PC-3 (cell line): ENCODE results near the gene SVOPL. TPM values are rescaled to one million over a fixed set of nuclear protein-coding genes. Genes with fewer than 3 reads are reported as not detected.

ENCODE experiments used
- ATAC-seq: fragments of 200-7000 bp; cut with Tn5 transposase; 2 replicates; pipeline ENCODE4 v1.9.1; 2020; ENCODE audit warnings: mild to moderate bottlenecking, moderate library complexity
- BruUV-seq: library from RNA; stranded (reverse); fragments of 400-500 nt; replicated peaks from 2 replicates; lab custom pipeline; 2021; lab: Mats Ljungman, UMichigan
- CTCF ChIA-PET: fragments of 300-600 bp; sonication (Branson Sonifier 250); formaldehyde crosslinking; loops from one replicate; lab custom pipeline; 2022; ENCODE audit warnings: antibody characterized with exemption; lab: Charles Lee
- POLR2A ChIA-PET: fragments of 300-600 bp; sonication (Branson Sonifier 250); formaldehyde crosslinking; loops from one replicate; lab custom pipeline; 2022; ENCODE audit warnings: antibody characterized with exemption; ENCODE audit not compliant: unreplicated experiment; lab: Charles Lee
- DNase-seq: peaks from one replicate; pipeline ENCODE4 v3.0.0-alpha.2; 2015
- H2AFZ ChIP-seq: fragments of 300-600 bp; sonication (generic); 2 replicates; pipeline ENCODE4 v1.6.0; 2016; ENCODE audit warnings: antibody characterized with exemption, low read length
- H3F3A ChIP-seq: fragments of 300-600 bp; sonication (generic); one replicate; pipeline ENCODE4 v1.6.0; 2017; ENCODE audit warnings: antibody characterized with exemption, low read length, control low read depth, mild to moderate bottlenecking; ENCODE audit not compliant: unreplicated experiment
- H3K27ac ChIP-seq: fragments of 300-600 bp; sonication (generic); 2 replicates; pipeline ENCODE4 v1.5.1; 2016; ENCODE audit warnings: mild to moderate bottlenecking, low read length
- H3K27me3 ChIP-seq: fragments of 300-600 bp; sonication (generic); 2 replicates; pipeline ENCODE4 v1.6.1; 2016; ENCODE audit warnings: low read length, mixed read lengths
- H3K36me3 ChIP-seq: fragments of 300-600 bp; sonication (generic); 2 replicates; pipeline ENCODE4 v1.6.1; 2016; ENCODE audit warnings: low read depth, mixed run types, low read length, mixed read lengths
- H3K4me1 ChIP-seq: fragments of 300-600 bp; sonication (generic); 2 replicates; pipeline ENCODE4 v1.5.1; 2016; ENCODE audit warnings: low read length; ENCODE audit not compliant: insufficient read depth
- H3K4me2 ChIP-seq: fragments of 300-600 bp; sonication (generic); 2 replicates; pipeline ENCODE4 v1.6.0; 2016; ENCODE audit warnings: low read length
- H3K4me3 ChIP-seq: fragments of 300-600 bp; sonication (generic); 2 replicates; pipeline ENCODE4 v1.5.1; 2016; ENCODE audit warnings: mild to moderate bottlenecking, low read length, mixed read lengths
- H3K79me2 ChIP-seq: fragments of 300-600 bp; sonication (generic); 2 replicates; pipeline ENCODE4 v1.6.1; 2017; ENCODE audit warnings: low read length, mixed read lengths
- H3K9ac ChIP-seq: fragments of 300-600 bp; sonication (generic); 2 replicates; pipeline ENCODE4 v1.6.0; 2016; ENCODE audit warnings: mild to moderate bottlenecking, low read length
- H3K9me2 ChIP-seq: fragments of 300-600 bp; sonication (generic); replicated peaks from 2 replicates; pipeline ENCODE4 v1.6.1; 2016; ENCODE audit warnings: mixed run types, low read length, mixed read lengths
- H3K9me3 ChIP-seq: fragments of 300-600 bp; sonication (generic); 2 replicates; pipeline ENCODE4 v1.6.1; 2016; ENCODE audit warnings: low read length, mixed read lengths
- H4K20me1 ChIP-seq: fragments of 300-600 bp; sonication (generic); 2 replicates; pipeline ENCODE4 v1.6.1; 2016; ENCODE audit warnings: low read length, mixed read lengths
- CTCF ChIP-seq: fragments of 300-600 bp; sonication (generic); conservative IDR thresholded peaks from 2 replicates; pipeline ENCODE4 v1.5.1; 2017; ENCODE audit warnings: antibody characterized with exemption, low read depth, mild to moderate bottlenecking, low read length
- EZH2 ChIP-seq: fragments of 300-600 bp; sonication (generic); IDR thresholded peaks from one replicate; pipeline ENCODE4 v1.6.1; 2017; ENCODE audit warnings: antibody characterized with exemption, mild to moderate bottlenecking, low read length; ENCODE audit not compliant: unreplicated experiment
- EZH2phosphoT487 ChIP-seq: fragments of 300-600 bp; sonication (generic); IDR thresholded peaks from 2 replicates; pipeline ENCODE4 v1.6.1; 2018; ENCODE audit warnings: mild to moderate bottlenecking, antibody characterized with exemption, low read length, borderline replicate concordance
- intact Hi-C: fragments of 100-400 bp; cut with micrococcal nuclease; formaldehyde crosslinking; loops from 2 replicates; pipeline ENCODE4 v1.9.0; 2023
- total RNA-seq: library from RNA; depleted of rRNA; stranded (reverse); fragments of >200 nt; gene quantifications from 2 replicates; pipeline ENCODE4 v1.2.3, GENCODE V29; 2014

Gene SVOPL
- total RNA-seq, 1 experiment from 2014 or later, result not detected

GRCh38 chr7:138575897-138576428 lies 125.2 kb downstream of the SVOPL start:
- Histone ChIP-seq H3K4me3 (no peak overlapping the region), H3K27ac (no peak overlapping the region), H3F3A (no peaks in the 10 kb centered on the region), H3K9me3 (no peaks in the 10 kb centered on the region), H2AFZ (no peak overlapping the region), H3K4me2 (no peak overlapping the region), H3K36me3 (0 out of 2 replicates have a peak, but pooled peaks cover 4% of the 10 kb centered on the region), H3K9me2 (no peaks in the 10 kb centered on the region), H3K4me1 (no peaks in the 10 kb centered on the region), H4K20me1 (no peaks in the 10 kb centered on the region), H3K9ac (no peak overlapping the region), H3K27me3 (no peaks in the 10 kb centered on the region), H3K79me2 (no peaks in the 10 kb centered on the region)
- BruUV-seq, result no TSS peak
- intact Hi-C loops, result loop anchor here (10.0 kb wide), 2 partner anchors 101 to 159 kb away; no protein-coding TSS in a partner anchor
- ChIA-PET POLR2A (no interaction called here), CTCF (no interaction called here)
- ATAC-seq, result no peak
- no peak for DNase-seq
- TF ChIP-seq CTCF, result no peak
- TF ChIP-seq EZH2, result no peak
- no peak for TF ChIP-seq EZH2phosphoT487

- H2AFZ ChIP-seq, result no peak overlapping the region
- no TSS peak for BruUV-seq
- CTCF ChIA-PET, result no interaction called here
- DNase-seq (no peak), ATAC-seq (no peak)
- no peaks in the 10 kb centered on the region for H3K9me2 ChIP-seq
- H3K27me3 ChIP-seq, result no peaks in the 10 kb centered on the region
- intact Hi-C loops, result loop anchor here (10.0 kb wide), 2 partner anchors 99 to 161 kb away; no protein-coding TSS in a partner anchor
- H3K36me3 ChIP-seq, result peaks cover 4% of the 10 kb centered on the region; the same call in 1 of the 2 replicates
- H3F3A ChIP-seq, result no peaks in the 10 kb centered on the region
- no peaks in the 10 kb centered on the region for H4K20me1 ChIP-seq
- POLR2A ChIA-PET, result no interaction called here
- H3K9me3 ChIP-seq, result no peaks in the 10 kb centered on the region
- H3K9ac ChIP-seq, result no peak overlapping the region
- no peaks in the 10 kb centered on the region for H3K79me2 ChIP-seq
- no peak for TF ChIP-seq CTCF
- no peak for TF ChIP-seq EZH2phosphoT487
- TF ChIP-seq EZH2, result no peak
- H3K4me2 ChIP-seq, result no peak overlapping the region
- H3K27ac ChIP-seq, result no peak overlapping the region
- H3K4me3 ChIP-seq, result no peak overlapping the region
- H3K4me1 ChIP-seq, result no peaks in the 10 kb centered on the region
These were observed 127.4 kb downstream of the SVOPL start for GRCh38 chr7:138573741-138574140.

- POLR2A ChIA-PET, result no interaction called here
- no peaks in the 10 kb centered on the region for H4K20me1 ChIP-seq
- H3K9me3 ChIP-seq, result 0 out of 2 replicates have a peak, but pooled peaks cover under 1% of the 10 kb centered on the region
- H3K27ac ChIP-seq, result no peak overlapping the region
- TF ChIP-seq EZH2phosphoT487, result no peak
- TF ChIP-seq CTCF, result no peak
- TF ChIP-seq EZH2, result no peak
- CTCF ChIA-PET, result no interaction called here
- no peak for ATAC-seq
- H3K79me2 ChIP-seq, result no peaks in the 10 kb centered on the region
- no peaks in the 10 kb centered on the region for H3K9me2 ChIP-seq
- H3K36me3 ChIP-seq, result peaks cover 25% of the 10 kb centered on the region
- no peaks in the 10 kb centered on the region for H3K27me3 ChIP-seq
- no peak for DNase-seq
- BruUV-seq, result no TSS peak
- H3K4me3 ChIP-seq, result no peak overlapping the region
- no peaks in the 10 kb centered on the region for H3F3A ChIP-seq
- intact Hi-C loops, result loop anchor here (10.0 kb wide), 2 partner anchors 96 to 164 kb away; no protein-coding TSS in a partner anchor
- H3K9ac ChIP-seq, result no peak overlapping the region
- H3K4me2 ChIP-seq, result no peak overlapping the region
- no peak overlapping the region for H2AFZ ChIP-seq
- H3K4me1 ChIP-seq, result no peaks in the 10 kb centered on the region
These were observed 130.4 kb downstream of the SVOPL start for GRCh38 chr7:138570715-138571114.
